SK-N-SH treated with all-trans-retinoic acid at 6 μM for 48 hours (cell line): ENCODE measurements around the gene PTPRN2.

Experiments
- ARNTL ChIP-seq: fragments of 450-650 bp; formaldehyde crosslinking; IDR thresholded peaks from 2 replicates; pipeline ENCODE4 v1.5.0; 2020; ENCODE audit warnings: low read depth, mild to moderate bottlenecking, moderate library complexity, borderline replicate concordance
- BACH2 ChIP-seq: fragments of 250-450 bp; sonication (Bioruptor Pico); IDR thresholded peaks from 2 replicates; pipeline ENCODE4 v1.9.0; 2021; ENCODE audit warnings: mild to moderate bottlenecking, borderline replicate concordance
- CSRNP3 ChIP-seq: fragments of 250-450 bp; sonication (Bioruptor Pico); IDR thresholded peaks from 2 replicates; pipeline ENCODE4 v1.5.1; 2021; ENCODE audit warnings: mild to moderate bottlenecking, moderate library complexity
- PATZ1 ChIP-seq: fragments of 250-450 bp; sonication (Bioruptor Pico); IDR thresholded peaks from 2 replicates; pipeline ENCODE4 v1.8.0; 2020; ENCODE audit warnings: mild to moderate bottlenecking, moderate library complexity, borderline replicate concordance
- ZFP30 ChIP-seq: fragments of 450-650 bp; formaldehyde crosslinking; IDR thresholded peaks from 2 replicates; pipeline ENCODE4 v1.5.0; 2022; ENCODE audit warnings: mild to moderate bottlenecking, moderate library complexity
- ZNF70 ChIP-seq: fragments of 450-650 bp; formaldehyde crosslinking; IDR thresholded peaks from 2 replicates; pipeline ENCODE4 v1.5.0; 2020; ENCODE audit warnings: mild to moderate bottlenecking, moderate library complexity
- ZNF8 ChIP-seq: fragments of 450-650 bp; formaldehyde crosslinking; IDR thresholded peaks from 2 replicates; pipeline ENCODE4 v1.5.0; 2020; ENCODE audit warnings: mild to moderate bottlenecking, moderate library complexity

- no peak for TF ChIP-seq ARNTL (CRISPR knock-in tag)
- no peak for TF ChIP-seq ZNF70 (CRISPR knock-in tag)
- no peak for TF ChIP-seq CSRNP3 (CRISPR knock-in tag)
- TF ChIP-seq BACH2, result no peak
- TF ChIP-seq ZNF8 (CRISPR knock-in tag), result no peak
- TF ChIP-seq PATZ1 (CRISPR knock-in tag), result no peak
- TF ChIP-seq ZFP30 (CRISPR knock-in tag), result no peak
These were observed 665.0 kb downstream of the PTPRN2 start for GRCh38 chr7:157922576-157922975.
